CD14-positive monocyte (primary cell): ENCODE results near the gene KCNJ1. TPM values are rescaled to one million over a fixed set of nuclear protein-coding genes. Genes with fewer than 3 reads are reported as not detected.
A peak's percentile ranks its signal among the peaks of the same experiment; 100 is the strongest.

Experiments
- DNase-seq, 3 donors: peaks; one replicate each; pipeline ENCODE4 v3.0.0-alpha.2; 2011 to 2022
- H2AFZ ChIP-seq: 2 replicates; pipeline ENCODE4 v1.6.0; 2012; ENCODE audit warnings: mild to moderate bottlenecking, low read depth, low read length, inconsistent platforms; ENCODE audit not compliant: insufficient read depth, poor library complexity, severe bottlenecking
- H3K27ac ChIP-seq, 2 donors: 1 replicate in 1 of 2; 2 replicates in 1 of 2; pipeline ENCODE4 v1.5.1; 2012 to 2013; ENCODE audit warnings: low read length in 2 of 2, control low read depth in 1 of 2, inconsistent platforms in 1 of 2, low read depth in 1 of 2, mild to moderate bottlenecking in 1 of 2
- H3K27me3 ChIP-seq, 2 donors: one replicate each; pipeline versions ENCODE4 v1.6.0 to v1.6.1; 2011 to 2013; ENCODE audit warnings: low read length in 2 of 2; ENCODE audit not compliant: control insufficient read depth in 2 of 2, insufficient read depth in 2 of 2
- H3K36me3 ChIP-seq, 2 donors: replicated peaks in 1 of 2; 1 replicate in 1 of 2; 2 replicates in 1 of 2; pipeline versions ENCODE4 v1.5.1 to v1.6.1; 2012 to 2013; ENCODE audit warnings: low read length in 2 of 2, control low read depth in 1 of 2, inconsistent platforms in 1 of 2, mild to moderate bottlenecking in 1 of 2; ENCODE audit not compliant: insufficient read depth in 2 of 2, control insufficient read depth in 1 of 2
- H3K4me1 ChIP-seq, 2 donors: 1 replicate in 1 of 2; 2 replicates in 1 of 2; pipeline versions ENCODE4 v1.5.1 to v1.6.1; 2012 to 2013; ENCODE audit warnings: low read length in 2 of 2, control low read depth in 1 of 2, inconsistent platforms in 1 of 2, mild to moderate bottlenecking in 1 of 2, moderate library complexity in 1 of 2; ENCODE audit not compliant: insufficient read depth in 2 of 2, control insufficient read depth in 1 of 2
- H3K4me2 ChIP-seq: replicated peaks from 2 replicates; pipeline ENCODE3; 2012; ENCODE audit warnings: low read length, moderate library complexity, mild to moderate bottlenecking; ENCODE audit not compliant: poor library complexity, severe bottlenecking; ENCODE audit errors: extremely low read depth
- H3K4me3 ChIP-seq, 3 experiments: fragments of 200-600 bp in 1 of 3; sonication (generic) in 1 of 3; replicated peaks in 1 of 3; 1 replicate in 2 of 3; 2 replicates in 1 of 3; pipeline ENCODE4 v1.5.1; 2011 to 2013; ENCODE audit warnings: low read length in 3 of 3, mild to moderate bottlenecking in 3 of 3, control low read depth in 2 of 3, low read depth in 2 of 3, inconsistent platforms in 1 of 3, moderate library complexity in 1 of 3
- H3K79me2 ChIP-seq: 2 replicates; pipeline ENCODE4 v1.6.0; 2012; ENCODE audit warnings: mild to moderate bottlenecking, control low read depth, inconsistent platforms, low read length, moderate library complexity; ENCODE audit not compliant: insufficient read depth
- H3K9ac ChIP-seq: 2 replicates; pipeline ENCODE4 v1.6.0; 2017; ENCODE audit warnings: low read length, mild to moderate bottlenecking; ENCODE audit not compliant: insufficient read depth, poor library complexity, severe bottlenecking
- H3K9me3 ChIP-seq, 2 donors: replicated peaks in 1 of 2; 1 replicate in 1 of 2; 2 replicates in 1 of 2; pipeline versions ENCODE4 v1.5.1 to v1.6.1; 2012 to 2013; ENCODE audit warnings: low read length in 2 of 2, control low read depth in 1 of 2; ENCODE audit not compliant: control insufficient read depth in 1 of 2, insufficient read depth in 1 of 2
- H4K20me1 ChIP-seq: 2 replicates; pipeline ENCODE4 v1.6.0; 2012; ENCODE audit warnings: mild to moderate bottlenecking, low read length, control low read depth, moderate library complexity; ENCODE audit not compliant: insufficient read depth
- H3K27ac Mint-ChIP-seq, 7 donors: one replicate each; pipeline ENCODE4 v1.8.0; 2020; ENCODE audit warnings: mild to moderate bottlenecking in 7 of 7, mixed read lengths in 7 of 7, moderate library complexity in 6 of 7, inconsistent platforms in 2 of 7
- H3K27me3 Mint-ChIP-seq, 3 donors: one replicate each; pipeline ENCODE4 v1.8.0; 2021 to 2022; ENCODE audit warnings: low read depth in 3 of 3, mild to moderate bottlenecking in 3 of 3, mixed read lengths in 3 of 3, moderate library complexity in 3 of 3, inconsistent platforms in 1 of 3
- H3K36me3 Mint-ChIP-seq, 2 donors: one replicate each; pipeline ENCODE4 v1.8.0; 2020; ENCODE audit warnings: mixed read lengths in 2 of 2, inconsistent platforms in 1 of 2, mild to moderate bottlenecking in 1 of 2
- H3K4me1 Mint-ChIP-seq: one replicate; pipeline ENCODE4 v1.8.0; 2020; ENCODE audit warnings: mild to moderate bottlenecking, mixed read lengths
- H3K4me3 Mint-ChIP-seq, 2 donors: one replicate each; pipeline ENCODE4 v1.8.0; 2020; ENCODE audit warnings: mild to moderate bottlenecking in 2 of 2, mixed read lengths in 2 of 2, moderate library complexity in 1 of 2
- H3K9me3 Mint-ChIP-seq, 7 donors: one replicate each; pipeline ENCODE4 v1.8.0; 2020 to 2022; ENCODE audit warnings: mixed read lengths in 7 of 7, mild to moderate bottlenecking in 6 of 7, moderate library complexity in 6 of 7, inconsistent platforms in 2 of 7
- CTCF ChIP-seq: fragments of 200-600 bp; IDR thresholded peaks from one replicate; pipeline ENCODE4 v1.8.0; 2022; ENCODE audit warnings: antibody characterized with exemption, mild to moderate bottlenecking
- WGBS: methylation state at CpG from one replicate; pipeline ENCODE4 v1.1.5; 2013; ENCODE audit warnings: missing lambda C conversion rate; ENCODE audit not compliant: insufficient coverage; 5-methylcytosine and 5-hydroxymethylcytosine counted together
- intact Hi-C, 2 donors: fragments of 100-400 bp; cut with micrococcal nuclease; formaldehyde crosslinking; loops; one replicate each; pipeline versions ENCODE4 v1.15.0 to v1.15.1; 2023
- polyA plus RNA-seq, 3 donors: library from polyadenylated mRNA; depleted of rRNA in 1 of 3; unstranded in 2 of 3; stranded (reverse) in 1 of 3; fragments of 300-500 nt in 2 of 3; fragments of >200 nt in 1 of 3; fragmentation: Illumina TruSeq in 2 of 3; gene quantifications; 1 replicate in 2 of 3; 2 replicates in 1 of 3; pipeline ENCODE4 v1.2.3, GENCODE V29; 2012 to 2021

KCNJ1 gene
- polyA plus RNA-seq, 3 donors, result 0.12 to 0.47 TPM; not detected in 1

GRCh38 chr11:128893578-128894285, 26.6 kb upstream of the KCNJ1 start:
- peaks cover 0 to 11% (median 0%) of the 10 kb centered on the region in 7 donors for H3K9me3 Mint-ChIP-seq
- no peaks in the 10 kb centered on the region for H3K79me2 ChIP-seq
- H3K27ac ChIP-seq, result no peak overlapping the region
- DNase-seq, result no peak
- H3K36me3 ChIP-seq, result no peaks in the 10 kb centered on the region
- peak overlapping the region in 2 of 7 donors; percentile 28 to 60 for H3K27ac Mint-ChIP-seq
- peaks cover 22% of the 10 kb centered on the region for H3K4me1 Mint-ChIP-seq
- H3K4me2 ChIP-seq, result no peak overlapping the region
- no peaks in the 10 kb centered on the region for H4K20me1 ChIP-seq
- intact Hi-C loops, result no loop called here
- peaks cover 0 to 4% of the 10 kb centered on the region in 2 donors for H3K9me3 ChIP-seq
- no peak overlapping the region for H3K9ac ChIP-seq
- peaks cover 14 to 15% of the 10 kb centered on the region in 2 donors for H3K4me1 ChIP-seq
- no peak overlapping the region for H3K4me3 Mint-ChIP-seq
- H3K36me3 Mint-ChIP-seq, result peaks cover 0 to 2% of the 10 kb centered on the region in 2 donors
- H3K27me3 Mint-ChIP-seq, result peaks cover 32 to 42% (median 42%) of the 10 kb centered on the region in 3 donors
- no peak overlapping the region for H3K4me3 ChIP-seq
- no peak overlapping the region for H2AFZ ChIP-seq
- H3K27me3 ChIP-seq, result peaks cover 23 to 36% of the 10 kb centered on the region in 2 donors
- TF ChIP-seq CTCF, result no peak
- WGBS, result 32% methylated on average over 8 of the region's 9 CpGs

- 80% methylated on average over 3 of the region's 4 CpGs for WGBS
- H3K36me3 ChIP-seq, result no peaks in the 10 kb centered on the region
- TF ChIP-seq CTCF, result no peak
- H2AFZ ChIP-seq, result no peak overlapping the region
- H3K9ac ChIP-seq, result no peak overlapping the region
- Mint-ChIP-seq H3K9me3 (peaks cover 0 to 11% (median 0%) of the 10 kb centered on the region in 7 donors), H3K36me3 (peaks cover 0 to 2% of the 10 kb centered on the region in 2 donors), H3K27ac (peak overlapping the region in 2 of 7 donors; percentile 28 to 60), H3K4me1 (peaks cover 20% of the 10 kb centered on the region), H3K27me3 (peaks cover 32 to 49% (median 48%) of the 10 kb centered on the region in 3 donors), H3K4me3 (no peak overlapping the region)
- H3K79me2 ChIP-seq, result no peaks in the 10 kb centered on the region
- no peak overlapping the region for H3K27ac ChIP-seq
- H3K27me3 ChIP-seq, result peaks cover 23 to 42% of the 10 kb centered on the region in 2 donors
- no peak overlapping the region for H3K4me2 ChIP-seq
- intact Hi-C loops, result no loop called here
- no peak overlapping the region for H3K4me3 ChIP-seq
- no peaks in the 10 kb centered on the region for H4K20me1 ChIP-seq
- peaks cover 0 to 4% of the 10 kb centered on the region in 2 donors for H3K9me3 ChIP-seq
- no peak for DNase-seq
- peaks cover 14 to 15% of the 10 kb centered on the region in 2 donors for H3K4me1 ChIP-seq
Observed at GRCh38 chr11:128892866-128893565, 25.9 kb upstream of the KCNJ1 start.
